GM12801 (cell line): ENCODE data around the gene PKDREJ.

Experiments
- CTCF ChIP-seq: IDR thresholded peaks from one replicate; pipeline ENCODE4 v1.5.1; 2011; ENCODE audit warnings: control low read depth; ENCODE audit not compliant: insufficient read length; ENCODE audit errors: extremely low read depth

PKDREJ gene

GRCh38 chr22:46292732-46293131 is 29.6 kb upstream of the PKDREJ start:
- TF ChIP-seq CTCF = no peak

- no peak for TF ChIP-seq CTCF
Observed at GRCh38 chr22:46292173-46292572, 29.0 kb upstream of the PKDREJ start.

- TF ChIP-seq CTCF = no peak
Observed at GRCh38 chr22:46290843-46291785, 28.0 kb upstream of the PKDREJ start.

- no peak for TF ChIP-seq CTCF
Observed at GRCh38 chr22:46290121-46290842, 27.1 kb upstream of the PKDREJ start.

GRCh38 chr22:46289244-46289891 is 26.2 kb upstream of the PKDREJ start:
- TF ChIP-seq CTCF = no peak

- no peak for TF ChIP-seq CTCF
Observed at GRCh38 chr22:46288846-46289243, 25.7 kb upstream of the PKDREJ start.

- no peak for TF ChIP-seq CTCF
Observed at GRCh38 chr22:46287873-46288751, 25.0 kb upstream of the PKDREJ start.
